ENCODE results near the gene DENND1C. TPM values are rescaled to one million over a fixed set of nuclear protein-coding genes. Genes with fewer than 3 reads are reported as not detected.
A peak's percentile ranks its signal among the peaks of the same experiment; 100 is the strongest.

The DENND1C gene, protein sequence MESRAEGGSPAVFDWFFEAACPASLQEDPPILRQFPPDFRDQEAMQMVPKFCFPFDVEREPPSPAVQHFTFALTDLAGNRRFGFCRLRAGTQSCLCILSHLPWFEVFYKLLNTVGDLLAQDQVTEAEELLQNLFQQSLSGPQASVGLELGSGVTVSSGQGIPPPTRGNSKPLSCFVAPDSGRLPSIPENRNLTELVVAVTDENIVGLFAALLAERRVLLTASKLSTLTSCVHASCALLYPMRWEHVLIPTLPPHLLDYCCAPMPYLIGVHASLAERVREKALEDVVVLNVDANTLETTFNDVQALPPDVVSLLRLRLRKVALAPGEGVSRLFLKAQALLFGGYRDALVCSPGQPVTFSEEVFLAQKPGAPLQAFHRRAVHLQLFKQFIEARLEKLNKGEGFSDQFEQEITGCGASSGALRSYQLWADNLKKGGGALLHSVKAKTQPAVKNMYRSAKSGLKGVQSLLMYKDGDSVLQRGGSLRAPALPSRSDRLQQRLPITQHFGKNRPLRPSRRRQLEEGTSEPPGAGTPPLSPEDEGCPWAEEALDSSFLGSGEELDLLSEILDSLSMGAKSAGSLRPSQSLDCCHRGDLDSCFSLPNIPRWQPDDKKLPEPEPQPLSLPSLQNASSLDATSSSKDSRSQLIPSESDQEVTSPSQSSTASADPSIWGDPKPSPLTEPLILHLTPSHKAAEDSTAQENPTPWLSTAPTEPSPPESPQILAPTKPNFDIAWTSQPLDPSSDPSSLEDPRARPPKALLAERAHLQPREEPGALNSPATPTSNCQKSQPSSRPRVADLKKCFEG
- 0.17 and 0.29 TPM in 2 replicates for total RNA-seq (2014; rRNA removed; shearing (Covaris generic))
- polyA plus RNA-seq (2014; cell fraction: nucleus; rRNA removed): 0.28 TPM in 1 of 2 replicates, not detected in the other

DNA sequence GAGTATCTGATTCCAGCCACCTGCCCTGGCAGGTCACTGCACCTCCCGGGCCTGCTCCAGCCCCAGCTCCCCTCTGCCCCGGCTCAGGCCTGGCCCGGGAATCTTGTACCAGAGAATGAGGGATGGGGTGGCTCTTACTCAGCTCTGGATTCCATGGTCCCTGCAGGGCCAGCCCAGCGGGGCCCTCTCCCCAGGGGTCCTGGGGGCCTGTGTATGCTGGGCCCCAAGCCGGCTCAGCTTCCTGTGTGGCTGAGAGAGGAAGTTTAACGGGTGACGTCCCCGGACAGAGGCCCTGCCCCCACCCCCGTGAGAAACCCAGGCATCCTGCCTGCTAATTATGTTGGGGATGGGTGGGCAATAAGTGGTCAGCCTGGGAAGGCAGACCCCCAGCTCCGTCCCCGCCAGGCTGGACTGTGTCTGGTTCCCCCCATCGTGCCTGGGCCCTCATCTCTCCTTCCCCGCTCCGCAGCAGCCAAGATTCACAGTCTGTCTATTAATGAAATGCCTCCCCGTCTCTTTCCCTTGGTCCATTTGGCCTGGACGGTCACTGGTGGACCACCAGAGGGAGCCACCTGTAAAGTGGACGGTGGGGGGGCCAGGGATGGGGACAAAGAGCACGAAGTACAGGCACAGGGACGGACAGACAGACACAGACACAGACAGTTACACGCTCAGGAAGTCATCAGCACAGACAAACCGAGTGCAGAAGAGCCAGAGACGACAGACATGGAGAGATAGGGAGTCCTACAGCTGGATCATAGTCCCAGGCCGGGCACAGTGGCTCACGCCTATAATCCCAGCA lies at the start of gene DENND1C:
Gene DENND1C, minus strand, starts transcription at position 247 of the 802 bp plus-strand sequence. Its CDS starts 92 bp downstream, at position 155.
- no peak for DNase-seq (ENCODE audit: extremely low read depth, low read depth)

DNA sequence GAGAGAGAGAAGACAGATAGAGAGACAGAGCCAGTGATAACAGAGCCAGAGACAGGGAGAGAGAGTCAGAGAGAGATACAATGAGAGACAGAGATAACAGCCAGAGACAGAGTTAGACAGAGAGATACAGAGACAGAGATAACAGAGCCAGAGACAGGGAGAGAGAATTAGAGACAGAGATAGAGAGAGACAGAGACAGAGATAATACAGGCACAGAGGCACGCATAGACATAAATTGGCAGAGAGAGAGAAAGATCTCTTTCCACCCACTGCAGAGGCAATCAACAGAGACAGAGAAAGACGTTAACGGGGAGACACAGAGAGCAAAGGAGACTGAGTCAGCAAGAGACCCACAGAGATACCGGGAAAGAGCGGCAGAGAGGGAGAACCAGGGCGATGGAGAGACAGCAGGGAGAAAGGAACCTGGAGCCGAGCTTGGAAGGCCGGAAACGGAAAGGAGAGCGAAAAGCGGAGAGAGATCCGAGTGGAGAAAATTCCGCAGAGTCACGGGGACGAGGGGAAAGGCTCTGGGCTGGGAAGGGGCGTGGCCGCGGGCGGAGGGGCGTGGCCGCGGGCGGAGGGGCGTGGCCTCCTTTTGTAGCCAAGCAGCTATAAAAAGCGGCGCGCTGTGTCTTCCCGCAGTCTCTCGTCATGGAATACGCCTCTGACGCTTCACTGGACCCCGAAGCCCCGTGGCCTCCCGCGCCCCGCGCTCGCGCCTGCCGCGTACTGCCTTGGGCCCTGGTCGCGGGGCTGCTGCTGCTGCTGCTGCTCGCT lies 49.0 kb upstream of the DENND1C start, which contains the start of gene TNFSF9:
Gene TNFSF9, plus strand, starts transcription at position 641 of the 777 bp plus-strand sequence. Its CDS starts 11 bp downstream, at position 652.
- DNase-seq (ENCODE audit: extremely low read depth, low read depth): peak; percentile 86

DNA sequence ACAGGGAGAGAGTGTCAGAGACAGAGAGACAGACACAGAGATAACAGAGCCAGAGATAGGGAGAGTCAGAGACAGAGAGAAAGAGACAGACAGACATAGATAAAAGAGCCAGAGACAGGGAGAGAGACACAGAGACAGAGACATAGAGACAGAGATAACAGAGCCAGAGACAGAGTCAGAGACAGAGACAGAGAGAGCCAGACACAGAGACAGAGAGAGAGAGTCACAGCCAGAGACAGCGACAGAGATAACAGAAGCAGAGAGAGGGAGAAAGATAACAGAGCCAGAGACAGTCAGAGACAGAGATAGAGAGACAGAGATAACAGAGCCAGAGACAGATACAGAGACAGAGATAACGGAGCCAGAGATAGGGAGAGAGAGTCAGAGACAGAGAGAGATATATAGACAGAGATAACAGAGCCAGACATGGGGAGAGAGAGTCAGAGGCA lies 48.4 kb upstream of the DENND1C start:
- DNase-seq (ENCODE audit: extremely low read depth, low read depth): no peak

DNA sequence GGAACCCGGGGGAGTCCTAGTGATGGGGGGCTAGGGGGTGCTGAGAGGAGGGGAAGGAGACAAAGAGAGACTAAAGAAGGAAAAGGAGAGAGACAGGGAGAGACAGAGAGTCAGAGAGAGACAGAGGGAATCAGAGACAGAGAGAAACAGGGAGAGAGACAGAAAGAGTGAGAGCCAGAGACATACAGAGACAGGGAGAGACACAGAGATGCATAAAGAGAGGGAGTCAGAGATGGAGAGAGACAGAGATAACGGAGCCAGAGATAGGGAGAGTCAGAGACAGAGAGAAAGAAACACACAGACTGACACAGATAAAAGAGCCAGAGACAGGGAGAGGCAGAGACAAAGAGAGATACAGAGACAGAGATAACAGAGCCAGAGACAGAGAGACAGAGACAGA lies 47.8 kb upstream of the DENND1C start:
- no peak for DNase-seq (ENCODE audit: extremely low read depth, low read depth)

DNA sequence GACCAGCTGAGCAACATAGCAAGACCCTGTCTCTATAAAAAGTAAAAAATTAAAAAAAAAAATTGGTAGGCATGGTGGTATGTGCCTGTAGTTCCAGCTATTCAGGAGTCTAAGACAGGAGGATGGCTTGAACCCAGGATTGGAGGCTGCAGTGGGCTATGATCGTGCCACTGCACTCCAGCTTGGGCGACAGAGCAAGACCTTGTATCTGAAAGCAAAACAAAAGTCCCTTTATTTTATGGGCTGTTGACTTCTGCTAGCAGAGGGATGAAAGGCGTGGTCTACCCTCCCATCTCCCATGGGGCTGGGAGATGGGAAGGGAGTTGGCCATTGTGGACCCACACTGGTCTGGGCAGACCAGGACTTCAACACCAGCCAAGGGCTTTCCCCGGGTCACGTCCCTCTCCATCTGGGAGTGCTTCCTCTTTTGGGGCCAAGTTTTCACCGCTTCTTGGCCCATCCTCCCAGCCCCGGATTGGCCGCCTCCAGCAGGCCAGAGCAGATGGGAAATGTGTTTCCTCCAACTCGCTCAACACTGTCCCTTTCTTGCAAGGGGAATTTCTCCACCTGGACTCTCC lies 47.0 kb upstream of the DENND1C start:
- DNase-seq (ENCODE audit: extremely low read depth, low read depth): no peak

DNA sequence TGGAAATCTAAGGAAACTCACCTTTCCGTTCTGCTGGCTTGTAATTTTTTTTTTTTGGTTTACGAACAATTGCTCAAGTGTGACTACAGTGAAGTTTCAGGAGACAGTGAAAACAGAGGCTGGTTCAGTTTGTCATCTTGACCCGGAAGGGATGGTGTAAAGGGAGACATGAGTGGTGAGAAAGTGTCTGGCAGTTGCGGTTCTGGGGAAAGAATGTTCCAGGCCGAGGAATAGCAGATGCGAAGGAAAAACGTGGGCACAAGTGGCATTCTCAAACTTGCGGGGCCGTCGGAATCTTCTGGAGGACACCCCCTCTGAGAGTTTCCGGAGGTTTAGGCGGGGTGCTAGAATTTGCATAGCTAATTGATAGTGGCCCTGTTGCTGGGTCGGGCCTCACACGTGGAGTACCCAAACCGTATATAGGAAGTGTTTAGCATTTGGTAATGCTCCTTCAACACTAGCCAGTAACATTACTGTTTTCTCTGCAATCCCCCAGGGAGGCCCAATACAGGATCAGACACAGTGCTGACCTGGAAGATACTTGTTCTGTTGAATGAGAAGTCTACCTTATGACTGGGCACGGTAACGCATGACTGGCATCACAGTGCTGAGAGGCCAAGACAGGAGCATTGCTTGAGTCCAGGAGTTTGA lies 46.4 kb upstream of the DENND1C start:
- no peak for DNase-seq (ENCODE audit: extremely low read depth, low read depth)

DNA sequence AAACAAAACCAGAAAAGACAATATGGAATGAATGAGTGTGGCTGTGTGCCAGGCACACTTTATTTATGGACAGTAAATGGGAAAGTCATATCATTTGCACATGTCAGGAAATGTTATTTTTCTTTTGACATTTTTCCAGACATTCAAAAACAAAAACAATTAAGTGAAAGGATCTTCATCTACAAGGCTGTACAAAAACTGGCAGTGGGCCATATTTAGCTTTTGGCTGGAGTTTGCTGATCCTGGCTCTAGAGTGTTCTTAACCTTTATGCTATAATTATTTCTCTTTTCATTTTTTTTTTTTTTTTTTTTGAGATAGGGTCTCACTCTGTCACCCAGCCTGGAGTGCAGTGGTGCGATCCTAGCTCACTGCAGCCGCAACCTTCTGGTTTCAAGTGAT lies 42.7 kb upstream of the DENND1C start:
- no peak for DNase-seq (ENCODE audit: extremely low read depth, low read depth)

DNA sequence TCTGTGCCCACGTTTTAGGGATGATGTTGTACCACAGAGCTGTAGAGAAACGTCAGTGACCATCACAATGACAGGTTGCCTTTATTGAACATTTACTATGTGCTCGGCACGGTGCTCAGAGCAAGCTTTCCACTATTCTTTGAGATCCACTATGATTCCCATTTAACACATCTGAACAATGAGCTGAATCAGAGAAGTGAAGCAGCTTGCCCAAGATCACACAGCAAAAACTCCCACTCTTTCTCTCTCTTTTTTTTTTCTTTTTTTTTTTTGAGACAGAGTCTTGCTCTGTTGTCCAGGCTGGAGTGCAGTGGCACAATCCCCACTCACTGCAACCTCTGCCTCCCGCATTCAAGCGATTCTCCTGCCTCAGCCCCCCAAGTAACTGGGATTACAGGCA lies 41.1 kb upstream of the DENND1C start:
- no peak for DNase-seq (ENCODE audit: extremely low read depth, low read depth)

DNA sequence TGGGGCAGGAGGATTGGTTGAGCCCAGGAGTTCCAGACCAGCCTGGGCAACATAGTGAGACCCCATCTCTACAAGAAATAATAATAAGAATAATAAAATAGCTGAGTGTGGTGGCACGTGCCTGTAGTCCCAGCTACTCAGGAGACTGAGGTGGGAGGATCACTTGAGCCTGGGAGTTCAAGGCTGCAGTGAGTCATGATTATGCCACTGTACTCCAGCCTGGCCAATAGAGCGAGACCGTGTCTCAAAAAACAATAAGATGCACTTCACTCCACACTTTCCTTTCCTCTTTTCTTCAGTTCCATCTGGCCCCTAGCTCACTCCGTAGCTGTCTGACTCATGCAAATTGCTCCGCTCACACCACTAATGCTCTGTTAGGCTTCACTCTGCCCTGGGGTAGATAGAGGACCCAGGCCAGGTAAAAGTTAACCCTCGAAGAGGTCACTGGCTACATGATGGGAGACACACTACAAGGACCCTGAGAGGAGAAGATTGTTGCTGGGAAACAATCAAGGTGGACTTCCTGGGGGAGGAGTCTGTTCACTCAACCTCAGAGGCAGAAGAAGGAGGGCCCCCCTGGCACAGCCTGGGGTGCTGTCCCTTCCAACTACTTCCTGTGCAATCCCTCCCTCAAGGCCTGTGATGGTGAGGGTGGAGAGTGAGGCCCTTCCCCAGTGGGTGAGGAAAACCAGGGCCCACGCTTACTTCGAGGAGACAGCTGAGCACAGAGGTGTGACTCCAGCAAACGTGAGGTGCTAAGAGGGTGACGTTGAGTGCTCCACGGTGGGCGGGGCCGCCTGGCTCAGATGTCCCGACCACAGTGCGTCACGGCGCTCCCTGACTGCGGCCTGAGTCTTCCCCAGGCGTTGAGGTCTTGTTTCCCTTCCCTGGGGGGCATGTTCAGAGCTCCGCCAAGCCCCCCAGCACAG lies 40.4 kb upstream of the DENND1C start:
- no peak for DNase-seq (ENCODE audit: extremely low read depth, low read depth)

DNA sequence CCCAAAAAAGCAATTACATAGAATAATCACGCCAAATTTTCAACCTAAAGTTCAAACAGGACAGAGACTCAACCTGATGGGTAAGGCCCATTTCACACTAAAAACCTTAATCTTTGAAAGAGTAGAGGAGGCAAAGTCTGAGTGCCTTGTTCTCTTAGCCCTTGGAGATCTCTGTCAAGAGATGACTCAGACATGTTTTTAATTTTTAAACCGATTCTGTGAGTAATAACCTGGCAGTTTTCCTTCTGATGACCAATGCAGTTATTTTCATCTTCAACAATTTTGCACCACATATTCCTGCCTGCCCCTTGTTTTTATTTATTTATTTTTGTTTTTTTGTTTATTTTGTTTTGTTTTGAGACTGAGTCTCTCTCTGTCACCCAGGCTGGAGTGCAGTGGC lies 37.7 kb upstream of the DENND1C start:
- DNase-seq (ENCODE audit: extremely low read depth, low read depth): no peak

DNA sequence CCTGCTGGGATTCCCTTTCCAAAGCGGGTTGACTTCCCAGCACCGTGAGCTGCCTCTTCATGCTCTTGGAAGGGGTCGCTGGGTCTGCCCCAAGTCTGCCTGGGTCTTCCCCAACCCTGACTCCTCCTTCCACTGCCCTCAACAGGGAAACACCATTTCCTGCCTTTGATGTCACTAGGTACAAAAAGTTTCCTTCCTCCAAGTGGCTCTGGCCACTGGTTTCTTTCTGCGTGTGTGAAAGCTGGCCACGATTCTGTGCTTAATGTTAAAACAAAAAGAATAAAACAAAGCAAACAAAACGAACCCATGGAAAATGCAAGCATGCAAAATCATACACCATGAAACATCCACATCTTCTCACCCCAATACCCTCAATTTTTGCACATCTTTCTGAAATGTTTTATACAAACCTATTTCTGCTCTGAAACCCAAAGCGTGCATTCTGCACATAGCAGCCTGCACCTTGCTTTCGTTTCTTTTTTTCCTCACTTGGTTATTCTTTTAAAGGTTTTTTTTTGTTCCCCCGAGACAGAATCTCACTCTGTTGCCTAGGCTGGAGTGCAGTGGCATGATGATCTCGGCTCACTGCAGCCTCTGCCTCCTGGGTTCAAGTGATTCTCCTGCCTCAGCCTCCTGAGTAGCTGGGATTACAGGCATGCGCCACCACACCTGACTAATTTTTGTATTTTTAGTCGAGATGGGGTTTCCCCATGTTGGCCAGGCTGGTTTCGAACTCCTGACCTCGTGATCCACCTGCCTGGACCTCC lies 36.7 kb upstream of the DENND1C start:
- no peak for DNase-seq (ENCODE audit: extremely low read depth, low read depth)

DNA sequence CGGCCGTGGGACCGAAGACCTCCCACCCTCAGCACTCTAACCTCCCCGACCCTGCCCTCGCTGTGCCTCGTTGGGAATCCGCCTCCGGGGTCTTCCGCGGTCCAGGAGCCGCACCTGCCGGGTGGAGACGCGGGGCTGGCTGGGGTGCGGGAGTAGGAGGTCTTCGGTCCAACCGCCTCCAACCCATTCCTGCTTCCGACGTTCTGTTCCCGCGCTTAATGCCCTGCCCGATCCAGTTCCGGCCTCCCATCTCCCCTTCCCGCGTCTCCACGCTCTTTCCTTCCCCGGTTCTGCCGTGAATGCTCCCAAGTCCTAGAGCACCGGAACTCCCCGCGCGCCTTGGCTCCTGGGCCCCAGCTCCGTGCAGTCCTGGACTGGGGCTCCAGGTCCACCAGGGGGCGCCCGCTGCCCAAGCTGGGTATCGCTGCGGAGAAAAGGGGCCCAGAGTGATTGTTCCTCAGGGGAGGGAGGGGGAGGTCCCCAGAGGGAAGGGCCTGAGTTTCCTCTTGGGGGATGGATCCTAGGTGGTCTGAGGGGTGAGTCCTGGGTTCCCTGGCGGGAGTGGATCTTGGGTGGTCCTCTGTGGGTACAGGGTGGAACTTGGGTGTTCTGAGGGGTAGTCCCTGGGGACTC lies 35.2 kb upstream of the DENND1C start:
- peak; percentile 81 for DNase-seq (ENCODE audit: extremely low read depth, low read depth)

DNA sequence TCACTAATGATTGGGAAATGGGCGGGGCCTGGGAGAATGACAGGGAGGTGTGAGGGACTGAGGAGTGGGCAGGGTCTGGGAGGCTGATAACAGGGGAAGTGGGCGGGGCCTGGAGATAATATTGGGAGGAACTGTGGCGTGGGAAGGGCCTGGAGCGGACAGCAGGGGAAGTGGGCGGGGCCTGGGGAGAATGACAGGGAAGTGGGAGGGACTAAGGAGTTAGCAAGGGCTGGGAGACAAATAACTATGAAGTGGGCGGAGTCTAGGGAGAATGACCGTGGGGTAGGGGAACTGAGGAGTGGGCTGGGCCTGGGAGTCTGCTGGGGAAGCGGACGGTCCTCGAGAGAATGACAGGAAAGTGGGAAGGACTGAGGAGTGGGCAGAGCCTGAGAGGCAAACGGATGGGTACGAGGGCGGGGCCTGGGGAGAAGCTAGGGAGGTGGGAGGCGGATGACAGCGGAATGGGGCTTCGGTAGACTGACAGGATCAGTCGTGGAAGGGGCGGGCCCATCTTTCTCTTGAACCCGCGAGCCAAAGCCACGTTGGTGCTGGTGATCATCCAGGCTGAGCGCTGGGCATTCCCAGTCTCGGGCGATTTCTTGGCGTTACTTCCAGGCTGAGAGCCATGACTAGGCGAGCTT lies 34.6 kb upstream of the DENND1C start:
- peak; percentile 94 for DNase-seq (ENCODE audit: extremely low read depth, low read depth)

DNA sequence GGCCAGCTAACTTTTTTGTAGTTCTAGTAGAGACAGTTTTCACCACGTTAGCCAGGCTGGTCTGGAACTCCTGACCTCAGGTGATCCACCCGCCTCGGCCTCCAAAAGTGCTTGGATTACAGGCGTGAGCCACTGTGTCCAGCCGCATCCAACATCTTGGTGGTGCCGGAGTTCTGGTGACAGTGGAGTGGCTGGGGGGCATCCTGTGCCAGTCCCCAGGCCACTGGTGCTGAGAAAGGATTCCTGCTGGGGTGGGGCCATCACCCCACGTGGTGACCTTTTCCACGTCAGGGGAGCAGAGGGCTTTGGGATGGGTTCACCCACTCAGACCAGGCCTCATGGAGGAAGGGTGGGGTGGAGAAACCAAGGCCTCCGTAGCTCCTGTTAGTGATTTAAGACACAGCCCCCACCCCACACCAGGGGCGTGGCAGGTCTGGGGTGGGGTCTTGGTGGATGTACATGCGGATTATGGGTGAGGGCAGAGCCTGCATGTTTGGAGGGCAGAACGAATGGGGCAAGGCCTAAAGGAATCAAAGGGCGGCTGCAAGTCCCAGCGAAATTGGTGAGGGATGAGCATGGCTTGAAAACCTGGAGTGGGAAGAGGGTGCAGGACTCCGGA lies 33.4 kb upstream of the DENND1C start:
- no peak for DNase-seq (ENCODE audit: extremely low read depth, low read depth)

DNA sequence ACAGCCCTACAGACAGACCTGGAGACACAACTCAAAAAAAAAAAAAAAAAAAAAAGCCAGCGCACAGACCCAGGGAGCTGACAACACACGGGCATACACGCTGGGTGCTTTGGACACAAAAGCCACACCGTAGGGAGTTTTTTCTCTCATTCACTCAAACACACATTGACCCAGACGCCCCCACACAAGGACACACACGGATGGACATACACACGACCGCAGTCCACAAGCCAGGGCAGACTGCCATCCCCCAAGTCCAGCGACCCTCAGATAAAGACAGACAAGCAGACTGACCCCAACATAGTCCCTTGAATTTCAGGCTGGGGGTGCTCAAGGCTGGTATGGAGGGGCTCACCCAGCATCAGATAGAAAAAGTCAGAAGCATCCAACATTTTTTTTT lies 32.5 kb upstream of the DENND1C start:
- no peak for DNase-seq (ENCODE audit: extremely low read depth, low read depth)

DNA sequence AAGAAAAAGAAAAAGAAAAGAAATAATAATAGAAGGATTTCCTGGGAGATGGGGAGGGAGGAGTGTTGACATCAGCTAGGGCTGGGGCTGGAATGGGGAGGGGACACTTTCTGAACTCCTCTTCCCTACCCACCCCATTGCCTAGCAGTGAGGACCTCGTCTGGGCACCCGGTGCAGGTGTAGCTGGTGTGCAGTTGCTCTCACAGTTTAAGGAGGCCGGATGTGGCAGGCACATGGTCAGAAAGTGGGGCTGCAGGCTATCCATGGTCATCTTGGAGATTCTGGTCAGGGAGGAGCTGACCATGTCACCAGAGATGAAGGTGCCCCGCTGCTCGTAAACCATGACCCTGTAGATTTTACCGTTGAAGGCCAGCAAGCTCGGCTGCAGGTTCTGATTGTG lies 29.0 kb upstream of the DENND1C start:
- DNase-seq (ENCODE audit: extremely low read depth, low read depth): no peak

Data from NCI-H460 (cell line).